Neuron (in vitro differentiated cells): ENCODE data around the gene DHRSX.
"Not testable (repeated sequence)": the region's sequence is repeated elsewhere in the genome, so short reads cannot be mapped to it uniquely, and the experiment has no call there.

ENCODE experiments used
- H2AFZ ChIP-seq: one replicate; pipeline ENCODE4 v1.6.1; 2013; ENCODE audit warnings: low read depth, mild to moderate bottlenecking, inconsistent platforms, low read length, moderate library complexity
- H3K27me3 ChIP-seq: one replicate; pipeline ENCODE4 v1.6.1; 2013; ENCODE audit warnings: low read length; ENCODE audit not compliant: insufficient read depth
- H3K36me3 ChIP-seq: one replicate; pipeline ENCODE4 v1.6.1; 2013; ENCODE audit warnings: low read length; ENCODE audit not compliant: insufficient read depth
- H3K4me1 ChIP-seq: one replicate; pipeline ENCODE4 v1.6.1; 2013; ENCODE audit warnings: low read length; ENCODE audit not compliant: insufficient read depth
- H3K4me3 ChIP-seq: 2 replicates; pipeline ENCODE4 v1.5.1; 2013; ENCODE audit warnings: mild to moderate bottlenecking, low read length, moderate library complexity
- H3K9me3 ChIP-seq: one replicate; pipeline ENCODE4 v1.6.1; 2013; ENCODE audit warnings: low read length

The DHRSX gene

DNA sequence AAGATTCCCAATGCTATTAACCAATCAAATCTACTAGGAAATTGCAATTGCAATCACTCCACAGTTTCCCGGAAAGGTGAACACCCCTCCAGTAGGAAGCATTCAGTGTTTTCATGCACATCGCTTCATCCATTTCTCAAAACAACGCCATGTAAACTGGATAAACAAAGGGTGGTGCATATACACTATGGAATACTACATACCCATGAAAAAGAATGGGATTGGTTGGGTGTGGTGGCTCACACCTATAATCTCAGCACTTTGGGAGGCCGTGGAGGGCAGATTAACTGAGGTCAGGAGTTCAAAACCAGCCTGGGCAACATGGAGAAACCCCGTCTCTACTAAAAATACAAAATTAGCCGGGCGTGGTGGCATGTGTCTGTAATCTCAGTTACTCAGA is 29.1 kb downstream of the DHRSX start:
- Histone ChIP-seq H3K27me3 (no peaks in the 10 kb centered on the region), H3K36me3 (no peaks in the 10 kb centered on the region), H2AFZ (no peak overlapping the region), H3K4me3 (no peak overlapping the region), H3K9me3 (peaks cover 5% of the 10 kb centered on the region), H3K4me1 (no peaks in the 10 kb centered on the region)

DNA sequence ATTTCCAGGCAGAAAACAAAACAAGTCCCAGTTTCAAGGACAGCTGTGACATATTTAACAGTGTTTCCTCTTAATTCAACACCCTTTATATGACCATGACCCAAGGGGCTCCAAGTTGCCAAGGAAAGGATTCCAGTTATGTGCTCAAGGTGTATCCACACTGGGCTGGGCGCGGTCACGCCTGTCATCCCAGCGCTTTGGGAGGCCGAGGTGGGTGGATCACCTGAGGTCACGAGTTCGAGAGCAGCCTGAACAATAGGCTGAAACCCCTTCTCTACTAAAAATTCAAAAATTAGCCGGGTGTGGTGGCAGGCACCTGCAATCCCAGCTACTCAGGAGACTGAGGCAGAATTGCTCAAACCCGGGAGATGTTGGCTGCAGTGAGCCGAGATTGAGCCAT is 29.6 kb downstream of the DHRSX start:
- H3K27me3 ChIP-seq, H3K4me1 ChIP-seq, H3K36me3 ChIP-seq: not testable (repeated sequence)

DNA sequence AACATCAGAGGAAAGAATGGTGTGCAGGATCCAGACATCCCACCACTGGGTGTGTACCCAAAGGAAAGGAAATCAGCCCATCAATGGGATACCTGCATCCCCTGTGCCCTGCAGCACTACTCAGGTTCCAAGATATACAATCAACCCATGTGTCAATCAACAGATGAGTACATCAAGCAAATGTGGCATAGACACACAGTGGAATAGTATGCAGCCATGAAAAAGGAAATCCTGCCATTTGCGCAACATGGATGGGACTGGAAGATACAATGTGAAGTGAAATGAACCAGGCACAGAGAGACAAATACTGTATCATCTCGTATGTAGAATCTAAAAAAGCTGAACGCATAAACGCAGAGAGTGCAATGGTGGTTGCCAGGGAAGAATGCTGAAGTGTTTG is 30.9 kb downstream of the DHRSX start:
- not testable (repeated sequence) for H3K36me3 ChIP-seq, H3K4me3 ChIP-seq, H3K27me3 ChIP-seq, H2AFZ ChIP-seq, H3K4me1 ChIP-seq, H3K9me3 ChIP-seq

More for the DNA sequence above, 29.6 kb downstream of the DHRSX start:
- H3K9me3 ChIP-seq, H2AFZ ChIP-seq, H3K4me3 ChIP-seq: not testable (repeated sequence)

DNA sequence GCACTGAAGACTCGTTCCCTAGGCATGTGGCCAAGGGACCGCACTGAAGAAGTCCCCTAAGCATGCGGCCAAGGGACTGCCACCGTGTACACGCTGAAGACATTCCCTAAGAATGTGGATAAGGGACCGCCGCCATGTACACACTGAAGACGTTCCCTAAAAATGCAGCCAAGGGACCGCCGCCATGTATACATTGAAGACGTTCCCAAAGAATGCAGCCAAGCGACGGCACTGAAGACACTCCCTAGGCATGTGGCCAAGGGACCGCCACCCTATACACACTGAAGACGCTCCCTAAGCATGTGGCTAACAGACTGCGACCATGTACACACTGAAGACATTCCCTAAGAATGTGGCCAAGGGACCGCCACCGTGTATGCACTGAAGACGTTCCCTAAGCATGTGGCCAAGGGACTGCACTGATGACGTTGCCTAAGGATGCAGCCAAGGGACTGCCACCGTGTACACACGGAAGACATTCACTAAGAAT is 31.5 kb downstream of the DHRSX start:
- Histone ChIP-seq H3K9me3 (peaks cover 5% of the 10 kb centered on the region), H3K4me1 (no peaks in the 10 kb centered on the region), H3K4me3 (no peak overlapping the region), H3K36me3 (no peaks in the 10 kb centered on the region), H3K27me3 (no peaks in the 10 kb centered on the region), H2AFZ (no peak overlapping the region)

DNA sequence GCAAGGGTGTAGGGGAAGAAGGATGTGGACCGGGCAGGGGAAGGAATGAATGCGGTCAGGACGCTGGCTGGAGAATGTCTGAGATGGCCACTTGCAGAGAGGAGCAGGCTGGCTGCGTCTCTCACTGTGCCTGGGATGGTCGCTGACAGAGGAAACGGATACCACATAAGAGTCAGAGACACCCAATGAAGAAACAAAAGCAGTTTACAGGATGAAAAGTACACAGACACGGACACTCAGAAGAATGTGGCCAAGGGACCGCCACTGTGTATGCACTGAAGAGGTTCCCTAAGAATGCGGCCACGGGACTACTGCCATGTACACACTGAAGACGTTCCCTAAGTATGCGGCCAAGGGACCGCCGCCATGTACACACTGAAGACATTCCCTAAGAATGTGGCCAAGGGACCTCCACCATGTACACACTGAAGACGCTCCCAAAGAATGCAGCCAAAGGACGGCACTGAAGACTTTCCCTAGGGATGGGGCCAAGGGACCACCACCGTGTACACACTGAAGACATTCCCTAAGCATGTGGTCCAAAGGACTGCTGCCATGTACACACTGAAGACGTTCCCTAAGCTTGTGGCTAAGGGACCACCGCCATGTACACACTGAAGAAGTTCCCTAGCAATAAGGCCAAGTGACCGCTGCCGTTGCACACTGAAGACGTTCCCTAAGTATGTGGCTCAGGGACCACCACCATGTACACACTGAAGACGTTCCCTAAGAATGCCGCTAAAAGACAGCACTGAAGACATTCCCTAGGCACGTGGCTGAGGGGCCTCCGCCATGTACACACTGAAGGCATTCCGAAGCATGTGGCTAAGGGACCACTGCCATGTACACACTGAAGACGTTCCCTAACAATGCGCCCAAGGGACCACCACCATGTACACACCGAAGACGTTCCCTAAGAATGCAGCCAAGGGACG is 32.2 kb downstream of the DHRSX start:
- peaks cover 5% of the 10 kb centered on the region for H3K9me3 ChIP-seq
- no peak overlapping the region for H2AFZ ChIP-seq
- no peaks in the 10 kb centered on the region for H3K27me3 ChIP-seq
- peaks cover 3% of the 10 kb centered on the region for H3K4me1 ChIP-seq
- H3K36me3 ChIP-seq = no peaks in the 10 kb centered on the region
- no peak overlapping the region for H3K4me3 ChIP-seq

DNA sequence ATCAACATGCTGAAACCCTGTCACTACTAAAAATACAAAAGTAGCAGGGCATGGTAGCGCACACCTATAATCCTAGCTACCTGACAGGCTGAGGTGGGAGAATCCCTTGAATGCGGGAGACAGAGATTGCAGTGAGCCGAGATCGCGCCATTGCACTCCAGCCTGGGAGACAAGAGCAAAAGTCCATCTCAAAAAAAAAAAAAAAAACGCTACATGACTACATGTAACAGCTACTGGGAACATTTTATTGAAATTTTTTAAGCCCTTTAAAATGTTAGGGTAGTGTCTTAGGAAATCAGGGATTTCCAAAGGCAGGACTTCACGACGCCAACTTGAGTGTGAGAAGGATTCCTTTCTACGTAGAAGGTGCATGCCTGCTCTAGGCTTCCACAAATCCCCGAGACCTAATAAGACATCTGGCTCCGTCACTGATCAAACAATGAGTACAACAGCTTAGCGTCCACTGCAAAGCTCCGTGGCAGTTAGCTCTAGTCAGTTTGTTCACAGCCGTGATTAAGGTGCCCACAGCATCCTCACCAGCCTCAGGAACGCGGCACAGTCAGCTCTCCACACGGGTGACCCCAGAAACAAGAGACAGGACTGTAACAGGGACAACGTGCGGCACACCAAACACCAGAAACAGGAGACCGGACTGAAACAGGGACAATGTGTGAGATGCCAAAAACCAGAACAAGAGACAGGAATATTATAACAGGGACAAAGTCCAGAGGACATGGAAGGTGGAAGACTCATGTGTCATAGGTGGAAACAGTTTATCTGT is 33.7 kb downstream of the DHRSX start:
- Histone ChIP-seq H3K27me3 (no peaks in the 10 kb centered on the region), H2AFZ (no peak overlapping the region), H3K36me3 (no peaks in the 10 kb centered on the region), H3K4me3 (no peak overlapping the region), H3K9me3 (peaks cover 5% of the 10 kb centered on the region), H3K4me1 (peaks cover 15% of the 10 kb centered on the region)

DNA sequence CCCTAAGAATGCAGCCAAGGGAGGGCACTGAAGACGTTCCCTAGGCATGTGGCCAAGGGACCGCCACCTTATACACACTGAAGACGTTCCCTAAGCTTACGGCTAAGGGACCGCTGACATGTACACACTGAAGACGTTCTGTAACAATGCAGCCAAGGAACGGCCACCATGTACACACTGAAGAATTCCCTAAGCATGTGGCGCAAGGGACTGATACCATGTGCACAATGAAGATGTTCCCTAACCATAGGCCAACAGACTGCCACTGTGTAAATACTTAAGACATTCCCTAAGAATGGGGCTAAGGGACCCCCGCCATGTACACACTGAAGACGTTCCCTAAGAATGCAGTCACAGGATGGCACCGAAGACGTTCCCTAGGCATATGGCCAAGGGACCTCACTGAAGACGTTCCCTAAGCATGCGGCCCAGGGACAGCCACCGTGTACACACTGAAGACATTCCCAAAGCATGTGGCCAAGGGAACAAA is 36.1 kb downstream of the DHRSX start:
- H2AFZ ChIP-seq = no peak overlapping the region
- H3K4me3 ChIP-seq = no peak overlapping the region
- H3K4me1 ChIP-seq = peaks cover 15% of the 10 kb centered on the region
- H3K36me3 ChIP-seq = no peaks in the 10 kb centered on the region
- H3K27me3 ChIP-seq = no peaks in the 10 kb centered on the region
- H3K9me3 ChIP-seq = peaks cover 5% of the 10 kb centered on the region

DNA sequence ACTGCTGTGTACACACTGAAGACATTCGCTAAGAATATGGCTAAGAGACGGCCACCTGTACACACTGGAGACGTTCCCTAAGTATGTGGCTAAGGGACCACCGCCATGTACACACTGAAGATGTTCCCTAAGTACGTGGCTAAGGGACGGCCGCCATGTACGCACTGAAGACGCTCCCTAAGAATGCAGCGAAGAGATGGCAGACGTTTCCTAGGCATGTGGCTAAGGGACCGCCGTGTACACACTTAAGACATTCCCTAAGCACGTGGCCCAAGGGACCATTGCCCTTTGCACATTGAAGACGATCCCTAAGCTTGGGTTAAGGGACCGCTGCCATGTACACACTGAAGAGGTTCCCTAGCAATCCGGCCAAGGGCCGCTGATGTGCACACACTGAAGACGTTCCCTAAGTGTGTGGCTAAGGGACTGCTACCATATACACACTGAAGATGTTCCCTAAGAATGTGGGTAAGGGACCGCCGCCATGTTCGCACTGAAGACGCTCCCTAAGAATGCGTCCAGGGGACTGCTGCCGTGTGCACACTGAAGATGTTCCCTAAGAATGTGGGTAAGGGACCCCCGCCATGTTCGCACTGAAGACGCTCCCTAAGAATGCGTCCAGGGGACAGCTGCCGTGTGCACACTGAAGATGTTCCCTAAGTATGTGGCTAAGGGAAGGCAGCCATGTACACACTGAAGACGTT is 36.7 kb downstream of the DHRSX start:
- Histone ChIP-seq H3K9me3 (peaks cover under 1% of the 10 kb centered on the region), H3K4me3 (no peak overlapping the region), H2AFZ (no peak overlapping the region), H3K4me1 (peaks cover 15% of the 10 kb centered on the region), H3K36me3 (no peaks in the 10 kb centered on the region), H3K27me3 (no peaks in the 10 kb centered on the region)

DNA sequence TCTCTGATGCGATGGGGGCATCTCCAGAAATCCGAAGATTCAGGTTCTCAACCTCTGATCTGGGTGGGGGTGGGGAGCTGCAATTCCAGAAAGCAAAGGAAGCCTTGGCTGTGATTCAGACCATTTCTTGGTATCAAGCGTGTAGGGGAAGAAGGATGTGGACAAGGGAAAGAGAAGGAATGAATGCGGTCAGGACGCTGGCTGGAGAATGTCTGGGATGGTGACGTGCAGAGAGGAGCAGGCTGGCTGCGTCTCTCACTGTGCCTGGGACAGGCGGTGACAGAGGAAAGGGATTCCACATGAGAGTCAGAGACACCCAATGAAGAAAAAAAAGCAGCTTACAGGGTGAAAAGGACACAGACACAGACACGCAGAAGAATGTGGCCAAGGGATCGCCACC is 37.3 kb downstream of the DHRSX start:
- H3K4me1 ChIP-seq = peaks cover 15% of the 10 kb centered on the region
- H2AFZ ChIP-seq, H3K9me3 ChIP-seq, H3K4me3 ChIP-seq, H3K27me3 ChIP-seq, H3K36me3 ChIP-seq: not testable (repeated sequence)

DNA sequence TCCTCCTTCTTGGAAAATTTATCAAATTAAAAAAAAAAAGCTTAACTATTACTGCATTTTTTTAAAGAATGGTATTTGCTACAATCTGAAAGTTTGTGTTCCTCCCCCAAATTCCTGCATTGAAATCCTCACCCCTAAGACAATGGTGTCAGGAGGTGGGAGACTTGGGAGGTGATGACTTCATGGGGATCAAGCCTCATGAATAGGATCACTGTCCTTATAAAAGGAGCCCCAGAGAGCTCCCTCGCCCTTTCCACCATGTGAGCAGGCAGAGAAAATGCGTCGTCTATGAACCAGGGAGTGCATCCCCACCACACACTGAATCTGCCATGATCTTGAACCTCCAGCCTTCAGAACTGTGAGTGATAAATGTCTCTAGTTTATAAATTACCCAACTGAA is 38.0 kb downstream of the DHRSX start:
- Histone ChIP-seq H3K27me3 (no peaks in the 10 kb centered on the region), H3K4me1 (peaks cover 15% of the 10 kb centered on the region), H3K36me3 (no peaks in the 10 kb centered on the region), H3K4me3 (no peak overlapping the region), H3K9me3 (peaks cover 3% of the 10 kb centered on the region), H2AFZ (no peak overlapping the region)

DNA sequence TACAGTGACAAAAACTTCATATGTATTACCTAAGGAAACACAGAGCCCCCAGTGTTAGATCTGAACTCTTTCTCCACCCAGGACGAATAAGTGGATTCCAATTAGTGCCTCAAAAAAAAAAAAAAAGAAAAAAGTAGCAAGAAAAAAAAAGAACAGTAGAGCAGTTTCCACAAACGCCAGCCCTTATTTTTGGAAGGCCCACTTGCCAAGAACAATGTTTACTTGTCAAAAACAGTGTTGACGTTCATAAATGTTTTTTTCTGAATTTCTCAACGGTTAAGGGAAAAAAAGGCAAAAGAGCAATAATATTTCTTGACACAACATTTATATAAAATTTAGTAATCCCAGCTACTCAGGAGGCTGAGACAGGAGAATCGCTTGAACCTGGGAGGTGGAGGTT is 38.7 kb downstream of the DHRSX start:
- no peak overlapping the region for H2AFZ ChIP-seq
- peaks cover 15% of the 10 kb centered on the region for H3K4me1 ChIP-seq
- H3K9me3 ChIP-seq = peaks cover 5% of the 10 kb centered on the region
- no peaks in the 10 kb centered on the region for H3K36me3 ChIP-seq
- no peak overlapping the region for H3K4me3 ChIP-seq
- H3K27me3 ChIP-seq = no peaks in the 10 kb centered on the region

DNA sequence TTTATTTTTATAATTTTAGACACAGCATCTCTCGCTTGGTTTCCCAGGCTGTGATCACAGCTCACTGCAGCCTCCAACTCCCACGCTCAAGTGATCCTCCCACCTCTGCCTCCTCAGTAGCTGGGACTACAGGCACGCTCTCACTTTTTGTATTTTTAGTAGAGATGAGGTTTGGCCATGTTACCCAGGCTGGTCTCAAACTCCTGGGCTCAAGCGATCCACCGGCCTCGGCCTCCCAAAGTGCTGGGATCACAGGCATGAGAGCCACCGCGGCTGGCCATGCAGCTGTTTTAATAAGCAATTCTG is 39.1 kb downstream of the DHRSX start:
- H2AFZ ChIP-seq = no peak overlapping the region
- H3K36me3 ChIP-seq = no peaks in the 10 kb centered on the region
- H3K9me3 ChIP-seq = peaks cover 5% of the 10 kb centered on the region
- H3K27me3 ChIP-seq = no peaks in the 10 kb centered on the region
- peaks cover 15% of the 10 kb centered on the region for H3K4me1 ChIP-seq
- H3K4me3 ChIP-seq = no peak overlapping the region
